Activated CD8-positive, alpha-beta memory T cell treated with anti-CD3 and anti-CD28 coated beads, Interleukin-2, amount 50 U/mL, for 24 hours (primary cell): ENCODE measurements around the gene RAC2.
"Not testable (repeated sequence)": the region's sequence is repeated elsewhere in the genome, so short reads cannot be mapped to it uniquely, and the experiment has no call there.

ENCODE experiments used
- DNase-seq: peaks from one replicate; pipeline ENCODE4 v3.0.0-alpha.2; 2020; ENCODE audit errors: extremely low read depth

RAC2 gene

GRCh38 chr22:37234736-37235711 lies 9.0 kb downstream of the RAC2 start:
- DNase-seq, result no peak

GRCh38 chr22:37233751-37234631 lies 10.1 kb downstream of the RAC2 start:
- DNase-seq, result no peak

GRCh38 chr22:37233371-37233750 lies 10.7 kb downstream of the RAC2 start:
- DNase-seq, result not testable (repeated sequence)

- DNase-seq, result no peak
Observed at GRCh38 chr22:37232140-37232998, 11.7 kb downstream of the RAC2 start.

- no peak for DNase-seq
Observed at GRCh38 chr22:37231406-37232139, 12.5 kb downstream of the RAC2 start.

- DNase-seq, result no peak
Observed at GRCh38 chr22:37230673-37231405, 13.2 kb downstream of the RAC2 start.

GRCh38 chr22:37229805-37230672 lies 14.0 kb downstream of the RAC2 start:
- DNase-seq, result peak; percentile 85

GRCh38 chr22:37229012-37229804 lies 14.9 kb downstream of the RAC2 start:
- DNase-seq, result no peak

GRCh38 chr22:37228106-37229011 lies 15.7 kb downstream of the RAC2 start:
- no peak for DNase-seq

GRCh38 chr22:37226514-37226913 lies 17.6 kb downstream of the RAC2 start:
- DNase-seq, result no peak

GRCh38 chr22:37226087-37226486 lies 18.0 kb downstream of the RAC2 start:
- DNase-seq, result no peak

- no peak for DNase-seq
Observed at GRCh38 chr22:37225481-37225880, 18.6 kb downstream of the RAC2 start.

GRCh38 chr22:37224757-37225420 lies 19.2 kb downstream of the RAC2 start:
- no peak for DNase-seq

- no peak for DNase-seq
Observed at GRCh38 chr22:37223965-37224551, 20.0 kb downstream of the RAC2 start.

- DNase-seq, result no peak
Observed at GRCh38 chr22:37222440-37222971, 21.6 kb downstream of the RAC2 start.
